ENCODE results near the gene PAQR6. TPM values are rescaled to one million over a fixed set of nuclear protein-coding genes. Genes with fewer than 3 reads are reported as not detected.

Gene PAQR6
- total and polyA plus RNA-seq, 8 donors = 0.51 to 5.6 (median 0.88) TPM

GRCh38 chr1:156259805-156260204, 11.9 kb upstream of the PAQR6 start:
- no peaks in the 10 kb centered on the region for H3K4me1 ChIP-seq
- ATAC-seq (no peak), DNase-seq (no peak), FAIRE-seq (no peak)
- no peak overlapping the region for H3K4me3 ChIP-seq
- TF ChIP-seq CTCF (IDR thresholded peaks at IDR 0.05) = no peak
- peaks cover 20 to 62% (median 45%) of the 10 kb centered on the region in 3 donors for H3K36me3 ChIP-seq
- no peaks in the 10 kb centered on the region for H3K27me3 ChIP-seq
- 87% methylated on average over 3 of the region's 3 CpGs for WGBS, 2 donors
- intact Hi-C loops (cut with DNase I) = no loop called here
- no peak overlapping the region for H3K27ac ChIP-seq
- no peaks in the 10 kb centered on the region for H3K9me3 ChIP-seq

DNA sequence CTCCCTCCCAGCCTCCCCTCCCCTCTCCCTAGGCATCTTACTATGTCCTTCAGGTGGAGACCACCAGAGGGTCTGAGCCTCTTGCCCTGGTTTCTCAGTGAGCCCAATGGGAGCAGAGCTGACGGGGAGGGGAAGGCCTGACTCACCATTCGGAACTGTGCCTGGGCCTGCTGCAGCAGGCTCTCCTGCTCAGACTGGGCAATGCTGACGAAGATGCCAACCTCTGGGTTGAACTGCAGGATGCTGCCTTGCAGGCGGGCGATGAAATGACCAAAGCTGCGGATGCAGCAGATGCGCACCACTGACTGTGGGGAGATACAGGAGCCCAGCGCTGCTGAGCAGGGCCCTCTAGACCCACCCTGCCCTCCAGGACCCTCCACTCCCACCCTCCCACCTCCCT, 11.0 kb upstream of the PAQR6 start:
- no peaks in the 10 kb centered on the region for H3K4me1 ChIP-seq
- ATAC-seq (no peak), FAIRE-seq (no peak), DNase-seq (no peak)
- H3K9me3 ChIP-seq = no peaks in the 10 kb centered on the region
- no peak for TF ChIP-seq CTCF (IDR thresholded peaks at IDR 0.05)
- no peak overlapping the region for H3K4me3 ChIP-seq
- H3K27me3 ChIP-seq = no peaks in the 10 kb centered on the region
- WGBS, 2 donors = 95 to 97% methylated on average over 8 of the region's 8 CpGs
- peaks cover 20 to 56% (median 46%) of the 10 kb centered on the region in 3 donors for H3K36me3 ChIP-seq
- intact Hi-C loops (cut with DNase I) = no loop called here
- H3K27ac ChIP-seq = no peak overlapping the region

DNA sequence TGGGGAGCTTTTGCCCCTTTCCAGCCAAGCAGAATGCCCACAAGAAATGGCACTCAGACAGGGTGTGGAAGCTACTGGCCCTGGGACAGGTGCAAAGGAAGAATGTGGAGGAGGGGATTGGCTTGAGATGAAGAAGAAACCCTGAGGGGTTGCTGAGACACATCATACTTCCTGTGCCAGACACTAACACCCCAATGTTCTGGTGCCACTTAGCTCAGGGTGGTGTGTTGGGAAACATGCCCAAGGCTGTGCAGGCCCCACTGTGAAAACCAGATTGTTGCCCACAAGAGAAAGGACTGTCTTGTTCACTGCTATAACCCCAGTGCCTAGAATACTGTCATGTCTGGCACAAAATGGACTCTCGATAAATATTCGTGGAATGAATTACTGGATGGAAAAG, 9.9 kb upstream of the PAQR6 start:
- Histone ChIP-seq H3K27me3 (no peaks in the 10 kb centered on the region), H3K9me3 (no peaks in the 10 kb centered on the region), H3K4me3 (no peak overlapping the region), H3K36me3 (peaks cover 20 to 56% (median 42%) of the 10 kb centered on the region in 3 donors), H3K4me1 (no peaks in the 10 kb centered on the region), H3K27ac (no peak overlapping the region)
- intact Hi-C loops (cut with DNase I) = no loop called here
- FAIRE-seq (no peak), ATAC-seq (no peak), DNase-seq (no peak)
- 77 to 95% methylated on average over 2 of the region's 2 CpGs for WGBS, 2 donors
- TF ChIP-seq CTCF (IDR thresholded peaks at IDR 0.05) = no peak

- no peaks in the 10 kb centered on the region for H3K27me3 ChIP-seq
- intact Hi-C loops (cut with DNase I) = no loop called here
- ATAC-seq (no peak), FAIRE-seq (no peak), DNase-seq (no peak)
- H3K4me3 ChIP-seq = no peak overlapping the region
- H3K9me3 ChIP-seq = no peaks in the 10 kb centered on the region
- no peak for TF ChIP-seq CTCF (IDR thresholded peaks at IDR 0.05)
- no peaks in the 10 kb centered on the region for H3K4me1 ChIP-seq
- H3K27ac ChIP-seq = no peak overlapping the region
- 89 to 91% methylated on average over 3 of the region's 3 CpGs for WGBS, 2 donors
- peaks cover 15 to 55% (median 23%) of the 10 kb centered on the region in 3 donors for H3K36me3 ChIP-seq
Measured at GRCh38 chr1:156253634-156254033, 5.8 kb upstream of the PAQR6 start.

DNA sequence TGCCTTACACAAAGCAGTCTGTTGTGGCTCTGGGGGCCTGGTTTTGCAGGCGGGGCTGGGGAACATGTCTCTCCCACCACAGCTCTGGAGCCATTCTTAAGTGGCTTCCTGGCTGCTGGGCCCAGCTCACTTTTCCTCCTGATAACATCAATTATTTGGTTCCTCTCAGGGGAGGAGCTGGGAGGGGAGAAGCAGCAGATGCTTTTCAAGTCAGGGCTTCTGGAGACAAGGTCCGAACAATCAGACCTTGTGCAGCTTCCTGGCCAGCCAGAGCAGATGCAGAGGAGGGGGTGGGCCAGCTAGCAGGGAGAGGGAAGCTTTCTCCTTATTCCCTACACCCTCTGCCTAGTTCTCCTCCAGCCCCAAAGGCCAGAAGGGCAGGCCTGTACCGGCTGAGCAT, 3.7 kb upstream of the PAQR6 start:
- no peaks in the 10 kb centered on the region for H3K4me1 ChIP-seq
- no peak for ATAC-seq
- no peak for FAIRE-seq
- H3K4me3 ChIP-seq = no peak overlapping the region
- intact Hi-C loops (cut with DNase I) = no loop called here
- no peak for DNase-seq
- no peak overlapping the region for H3K27ac ChIP-seq
- TF ChIP-seq CTCF (IDR thresholded peaks at IDR 0.05) = no peak
- H3K9me3 ChIP-seq = no peaks in the 10 kb centered on the region
- 72 to 86% methylated on average over 3 of the region's 3 CpGs for WGBS, 2 donors
- peaks cover 11 to 38% (median 13%) of the 10 kb centered on the region in 3 donors for H3K36me3 ChIP-seq
- no peaks in the 10 kb centered on the region for H3K27me3 ChIP-seq

Data from pancreas (tissue), 10 donors.